Spinal cord (tissue), 10 donors: ENCODE results near the gene MCM9. TPM values are rescaled to one million over a fixed set of nuclear protein-coding genes. Genes with fewer than 3 reads are reported as not detected.

ENCODE experiments used
- DNase-seq, 6 donors: peaks; one replicate each; pipeline versions ENCODE4 v3.0.0 to v3.0.0-alpha.2; 2013 to 2015; ENCODE audit warnings: low spot score in 6 of 6, low read depth in 4 of 6
- H3K27ac ChIP-seq: one replicate; pipeline ENCODE4 v1.5.1; 2013; ENCODE audit warnings: low read depth, low read length, control low read depth
- H3K27me3 ChIP-seq: one replicate; pipeline ENCODE4 v1.6.1; 2013; ENCODE audit warnings: low read length; ENCODE audit not compliant: control insufficient read depth, insufficient read depth
- H3K36me3 ChIP-seq: one replicate; pipeline ENCODE4 v1.6.1; 2013; ENCODE audit warnings: low read length; ENCODE audit not compliant: control insufficient read depth, insufficient read depth
- H3K4me1 ChIP-seq: one replicate; pipeline ENCODE4 v1.6.1; 2013; ENCODE audit warnings: low read length; ENCODE audit not compliant: control insufficient read depth, insufficient read depth
- H3K4me3 ChIP-seq: one replicate; pipeline ENCODE4 v1.5.1; 2013; ENCODE audit warnings: low read depth, low read length, control low read depth
- H3K9me3 ChIP-seq: one replicate; pipeline ENCODE4 v1.6.1; 2013; ENCODE audit warnings: low read length; ENCODE audit not compliant: control insufficient read depth, insufficient read depth
- WGBS: methylation state at CpG from one replicate; pipeline ENCODE4 v1.1.5; 2013; ENCODE audit warnings: missing lambda C conversion rate; ENCODE audit not compliant: insufficient coverage; 5-methylcytosine and 5-hydroxymethylcytosine counted together
- polyA plus RNA-seq, 2 donors: library from polyadenylated mRNA; unstranded; fragments of 120-200 nt; gene quantifications; one replicate each; pipeline ENCODE4 v1.2.1, GENCODE V29; 2013; ENCODE audit not compliant: insufficient read length in 2 of 2
- total RNA-seq, 2 donors: library from RNA; depleted of rRNA in 1 of 2; stranded (reverse); fragments of 120-200 nt in 1 of 2; fragments of >200 nt in 1 of 2; gene quantifications; one replicate each; pipeline versions ENCODE4 v1.2.3 to v1.2.4, GENCODE V29; 2013 to 2014
- donor health status: healthy.

Gene MCM9
- total and polyA plus RNA-seq, 4 donors = 11.2 to 16.8 (median 14.5) TPM

DNA sequence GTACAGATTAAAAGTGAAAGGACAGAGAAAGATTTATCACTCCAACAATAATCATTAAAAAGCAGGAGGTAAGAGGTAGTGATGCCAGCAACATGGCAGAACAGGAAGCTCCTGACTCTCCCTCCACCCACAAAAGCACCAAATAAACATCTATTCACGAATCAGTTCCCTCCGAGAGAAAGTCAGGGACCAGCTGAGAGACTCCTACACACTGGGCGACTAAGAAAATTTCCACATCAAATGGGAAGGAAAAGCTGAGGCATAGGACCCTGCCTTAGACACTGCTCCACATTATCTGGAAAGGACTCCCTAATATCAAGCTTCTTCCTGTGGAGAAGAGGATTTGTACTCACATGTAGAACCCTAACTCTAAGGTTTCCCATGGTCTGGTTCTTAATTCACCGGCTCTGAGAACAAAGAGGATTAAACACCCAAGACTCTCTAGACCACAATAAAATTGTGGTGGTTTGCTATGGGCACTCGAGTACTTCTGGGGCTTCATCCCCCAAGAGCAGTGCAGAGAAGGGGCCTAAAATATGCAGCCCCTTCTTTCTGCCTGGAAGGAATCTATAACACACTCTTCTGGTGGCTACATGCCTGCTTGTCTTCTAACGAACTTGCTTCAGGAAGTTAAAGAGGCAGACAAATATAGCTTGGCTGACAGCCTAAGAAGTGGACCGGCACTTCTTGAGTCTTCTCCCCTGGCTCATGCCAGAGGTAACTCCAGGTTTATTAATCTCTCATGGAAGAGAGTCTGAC is 70.4 kb downstream of the MCM9 start:
- no peak for DNase-seq
- H3K4me3 ChIP-seq = no peak overlapping the region
- H3K36me3 ChIP-seq = peaks cover 9% of the 10 kb centered on the region
- no peaks in the 10 kb centered on the region for H3K27me3 ChIP-seq
- no peak overlapping the region for H3K27ac ChIP-seq
- WGBS = 78% methylated on average over 5 of the region's 7 CpGs
- H3K9me3 ChIP-seq = peaks cover 5% of the 10 kb centered on the region
- no peaks in the 10 kb centered on the region for H3K4me1 ChIP-seq

DNA sequence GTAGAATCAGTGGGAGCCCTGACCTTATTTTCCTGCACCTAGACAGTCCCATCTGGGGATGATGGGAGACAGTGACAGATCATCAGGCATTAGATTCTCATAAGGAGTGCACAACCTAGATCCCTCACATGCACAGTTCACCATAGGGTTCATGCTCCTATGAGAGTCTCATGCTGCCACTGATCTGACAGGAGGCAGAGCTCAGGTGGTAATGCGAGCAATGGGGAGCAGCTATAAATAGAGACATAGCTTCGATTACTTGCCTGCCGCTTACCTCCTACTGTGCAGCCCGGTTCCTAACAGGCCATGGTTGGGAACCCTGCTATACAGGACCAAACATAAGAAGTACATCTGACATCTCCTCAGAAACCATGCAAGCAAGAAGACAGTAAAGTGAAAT is 72.5 kb downstream of the MCM9 start:
- no peak for DNase-seq
- Histone ChIP-seq H3K4me3 (no peak overlapping the region), H3K27ac (no peak overlapping the region), H3K36me3 (peaks cover 9% of the 10 kb centered on the region), H3K27me3 (no peaks in the 10 kb centered on the region), H3K4me1 (no peaks in the 10 kb centered on the region), H3K9me3 (peaks cover 5% of the 10 kb centered on the region)
- 100% methylated on average over 1 of the region's 4 CpGs for WGBS

- DNase-seq = no peak
- Histone ChIP-seq H3K9me3 (peaks cover 3% of the 10 kb centered on the region), H3K36me3 (peaks cover 9% of the 10 kb centered on the region), H3K27me3 (no peaks in the 10 kb centered on the region), H3K4me3 (no peak overlapping the region), H3K27ac (no peak overlapping the region), H3K4me1 (no peaks in the 10 kb centered on the region)
- WGBS = 97% methylated on average over 10 of the region's 10 CpGs
These were observed 74.1 kb downstream of the MCM9 start for GRCh38 chr6:118860880-118861279.

DNA sequence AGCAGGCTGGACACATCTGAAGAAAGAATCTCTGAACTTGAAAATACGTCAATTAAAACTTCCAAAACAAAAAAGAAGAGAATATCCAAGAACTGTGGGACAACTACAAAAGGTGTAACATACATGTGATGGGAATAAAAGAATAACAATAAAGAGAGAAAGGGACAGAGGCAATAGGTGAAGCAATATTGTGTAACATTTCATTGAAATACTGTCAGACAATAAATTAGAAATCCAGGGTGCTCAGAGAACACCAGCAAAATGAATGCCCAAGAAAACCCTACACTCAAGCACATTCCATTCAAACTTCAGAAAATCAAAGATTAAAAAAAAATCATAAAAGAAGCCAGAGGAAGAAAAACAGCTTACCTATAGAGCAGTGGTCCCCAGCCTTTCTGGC is 74.6 kb downstream of the MCM9 start:
- Histone ChIP-seq H3K4me1 (no peaks in the 10 kb centered on the region), H3K4me3 (no peak overlapping the region), H3K27me3 (no peaks in the 10 kb centered on the region), H3K36me3 (peaks cover 9% of the 10 kb centered on the region), H3K9me3 (peaks cover 2% of the 10 kb centered on the region), H3K27ac (no peak overlapping the region)
- no CpG with 5 or more reads among the region's 1 CpG for WGBS
- no peak for DNase-seq

GRCh38 chr6:118859517-118860064 is 75.4 kb downstream of the MCM9 start:
- H3K4me3 ChIP-seq = no peak overlapping the region
- peaks cover 9% of the 10 kb centered on the region for H3K36me3 ChIP-seq
- 58% methylated on average over 1 of the region's 3 CpGs for WGBS
- H3K27me3 ChIP-seq = no peaks in the 10 kb centered on the region
- H3K4me1 ChIP-seq = no peaks in the 10 kb centered on the region
- H3K9me3 ChIP-seq = peaks cover 2% of the 10 kb centered on the region
- no peak for DNase-seq
- H3K27ac ChIP-seq = no peak overlapping the region

GRCh38 chr6:118856301-118856700 is 78.7 kb downstream of the MCM9 start:
- 100% methylated on average over 1 of the region's 4 CpGs for WGBS
- Histone ChIP-seq H3K4me3 (no peak overlapping the region), H3K27ac (no peak overlapping the region), H3K9me3 (peaks cover 2% of the 10 kb centered on the region), H3K4me1 (no peaks in the 10 kb centered on the region), H3K36me3 (peaks cover 5% of the 10 kb centered on the region), H3K27me3 (no peaks in the 10 kb centered on the region)
- DNase-seq = no peak

- no peaks in the 10 kb centered on the region for H3K27me3 ChIP-seq
- no peaks in the 10 kb centered on the region for H3K9me3 ChIP-seq
- 91% methylated on average over 3 of the region's 5 CpGs for WGBS
- no peaks in the 10 kb centered on the region for H3K4me1 ChIP-seq
- no peak for DNase-seq
- H3K4me3 ChIP-seq = no peak overlapping the region
- no peaks in the 10 kb centered on the region for H3K36me3 ChIP-seq
- H3K27ac ChIP-seq = no peak overlapping the region
These were observed 81.6 kb downstream of the MCM9 start for GRCh38 chr6:118853408-118853807.

- DNase-seq = no peak
- Histone ChIP-seq H3K27me3 (no peaks in the 10 kb centered on the region), H3K27ac (no peak overlapping the region), H3K4me1 (no peaks in the 10 kb centered on the region), H3K4me3 (no peak overlapping the region), H3K9me3 (peaks cover 1% of the 10 kb centered on the region), H3K36me3 (no peaks in the 10 kb centered on the region)
- WGBS = no CpG with 5 or more reads among the region's 3 CpGs
These were observed 90.0 kb downstream of the MCM9 start for GRCh38 chr6:118844915-118845314.

DNA sequence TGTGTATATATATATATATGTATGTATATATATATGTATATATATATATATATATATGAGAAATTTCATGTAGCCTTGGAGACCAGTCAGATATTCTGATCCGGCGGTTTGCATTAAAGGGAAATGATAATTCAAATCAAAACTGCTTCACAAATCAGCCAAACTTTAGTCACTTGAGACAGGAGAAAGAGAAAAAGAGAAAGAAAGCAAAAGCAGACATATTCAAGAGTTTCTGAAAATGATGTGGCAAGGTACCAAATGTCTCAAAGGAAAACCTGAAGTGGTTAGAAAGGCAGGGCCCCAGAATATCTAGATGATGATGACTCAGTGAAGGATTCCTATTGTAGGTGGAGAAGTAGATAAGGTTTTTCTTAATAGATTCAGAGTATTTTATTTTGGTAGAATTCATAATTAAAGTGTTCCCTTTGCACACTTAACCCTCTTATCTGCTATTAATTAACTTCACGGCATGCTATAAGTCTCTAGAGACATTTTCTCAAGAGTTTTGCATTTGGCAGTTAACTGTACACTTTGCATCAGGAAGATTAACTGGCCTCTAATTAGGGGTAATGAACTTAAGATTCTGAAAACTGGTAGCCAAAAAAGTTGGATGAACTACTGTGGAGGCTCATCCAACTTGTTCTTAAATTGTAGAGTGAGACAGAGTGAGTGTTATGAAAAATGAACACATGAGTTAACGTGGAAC is 91.1 kb downstream of the MCM9 start:
- no peak for DNase-seq
- no CpG with 5 or more reads among the region's 4 CpGs for WGBS
- no peak overlapping the region for H3K27ac ChIP-seq
- no peaks in the 10 kb centered on the region for H3K27me3 ChIP-seq
- H3K4me1 ChIP-seq = no peaks in the 10 kb centered on the region
- no peaks in the 10 kb centered on the region for H3K36me3 ChIP-seq
- peaks cover 1% of the 10 kb centered on the region for H3K9me3 ChIP-seq
- H3K4me3 ChIP-seq = no peak overlapping the region

GRCh38 chr6:118830691-118831090 is 104.3 kb downstream of the MCM9 start:
- Histone ChIP-seq H3K36me3 (peaks cover 5% of the 10 kb centered on the region), H3K4me3 (no peak overlapping the region), H3K4me1 (no peaks in the 10 kb centered on the region), H3K9me3 (no peaks in the 10 kb centered on the region), H3K27me3 (no peaks in the 10 kb centered on the region), H3K27ac (no peak overlapping the region)
- WGBS = 91% methylated on average over 2 of the region's 2 CpGs
- DNase-seq = no peak
